GM23338 (cell line): ENCODE measurements around the gene TRPM3. TPM values are rescaled to one million over a fixed set of nuclear protein-coding genes. Genes with fewer than 3 reads are reported as not detected.

Experiments used
- ATAC-seq: fragments of 200-7000 bp; cut with Tn5 transposase; 3 replicates; pipeline ENCODE4 v1.9.1; 2020
- DNase-seq: peaks from one replicate; pipeline ENCODE4 v3.0.0-alpha.2; 2015; ENCODE audit warnings: low spot score
- H2AFZ ChIP-seq: fragments of 200-600 bp; sonication (generic); 2 replicates; pipeline ENCODE4 v1.8.0; 2016; ENCODE audit warnings: antibody characterized with exemption, mild to moderate bottlenecking, moderate library complexity
- H3F3A ChIP-seq: fragments of 200-600 bp; sonication (generic); replicated peaks from 2 replicates; pipeline ENCODE4 v1.8.0; 2017; ENCODE audit warnings: antibody characterized with exemption, mixed run types, low read depth
- H3K27ac ChIP-seq: fragments of 200-600 bp; sonication (generic); 2 replicates; pipeline ENCODE4 v1.6.1; 2016; ENCODE audit warnings: low read depth
- H3K27me3 ChIP-seq: fragments of 200-600 bp; sonication (generic); 2 replicates; pipeline ENCODE4 v1.8.0; 2016; ENCODE audit warnings: mild to moderate bottlenecking, mixed run types, moderate library complexity; ENCODE audit not compliant: insufficient read depth
- H3K36me3 ChIP-seq: fragments of 200-600 bp; sonication (generic); 2 replicates; pipeline ENCODE4 v1.8.0; 2016; ENCODE audit warnings: mild to moderate bottlenecking; ENCODE audit not compliant: insufficient read depth
- H3K4me1 ChIP-seq: fragments of 200-600 bp; sonication (generic); 2 replicates; pipeline ENCODE4 v1.8.0; 2016; ENCODE audit warnings: mild to moderate bottlenecking, moderate library complexity; ENCODE audit not compliant: insufficient read depth
- H3K4me2 ChIP-seq: fragments of 200-600 bp; sonication (generic); 2 replicates; pipeline ENCODE4 v1.7.1; 2017; ENCODE audit warnings: mixed run types
- H3K4me3 ChIP-seq: fragments of 200-600 bp; sonication (generic); 2 replicates; pipeline ENCODE4 v1.6.1; 2016; ENCODE audit warnings: mixed run types
- H3K79me2 ChIP-seq: fragments of 200-600 bp; sonication (generic); replicated peaks from 2 replicates; pipeline ENCODE4 v1.8.0; 2017; ENCODE audit warnings: mild to moderate bottlenecking; ENCODE audit not compliant: insufficient read depth
- H3K9me2 ChIP-seq: fragments of 200-600 bp; sonication (generic); 2 replicates; pipeline ENCODE4 v1.8.0; 2017; ENCODE audit not compliant: insufficient read depth
- H4K20me1 ChIP-seq: fragments of 200-600 bp; sonication (generic); replicated peaks from 2 replicates; pipeline ENCODE4 v1.8.0; 2017; ENCODE audit warnings: mild to moderate bottlenecking; ENCODE audit not compliant: insufficient read depth
- H3K27ac Mint-ChIP-seq: 2 replicates; pipeline ENCODE4 v1.8.0; 2020; ENCODE audit warnings: inconsistent platforms, mild to moderate bottlenecking, moderate library complexity, mixed read lengths
- H3K27me3 Mint-ChIP-seq: 3 replicates; pipeline ENCODE4 v1.8.0; 2022; ENCODE audit warnings: low read depth, mild to moderate bottlenecking, moderate library complexity, mixed read lengths, inconsistent platforms; ENCODE audit not compliant: insufficient read depth, poor library complexity
- H3K36me3 Mint-ChIP-seq: 3 replicates; pipeline ENCODE4 v1.8.0; 2021; ENCODE audit warnings: low read depth, mild to moderate bottlenecking, inconsistent platforms, moderate library complexity, mixed read lengths
- H3K4me1 Mint-ChIP-seq: 3 replicates; pipeline ENCODE4 v1.8.0; 2020; ENCODE audit warnings: mild to moderate bottlenecking, inconsistent platforms, mixed read lengths
- H3K4me3 Mint-ChIP-seq: 3 replicates; pipeline ENCODE4 v1.8.0; 2021; ENCODE audit warnings: moderate library complexity, mild to moderate bottlenecking, inconsistent platforms, mixed read lengths
- H3K9me3 Mint-ChIP-seq: 3 replicates; pipeline ENCODE4 v1.8.0; 2020; ENCODE audit warnings: moderate library complexity, mild to moderate bottlenecking, inconsistent platforms, mixed read lengths
- CREB1 ChIP-seq: fragments of 250-450 bp; sonication (Bioruptor Pico); IDR thresholded peaks from 2 replicates; pipeline ENCODE4 v1.5.0; 2020; ENCODE audit warnings: low read depth, mild to moderate bottlenecking, moderate library complexity
- CTCF ChIP-seq, 2 experiments: fragments of 200-600 bp in 1 of 2; sonication (generic) in 1 of 2; conservative IDR thresholded peaks; 2 replicates each; pipeline versions ENCODE4 v1.5.1 to v1.6.1; 2016 to 2017; ENCODE audit warnings: antibody characterized with exemption in 2 of 2, low read depth in 2 of 2, mild to moderate bottlenecking in 2 of 2, moderate library complexity in 1 of 2
- EZH2 ChIP-seq: fragments of 200-600 bp; sonication (generic); IDR thresholded peaks from one replicate; pipeline ENCODE4 v1.8.0; 2017; ENCODE audit warnings: antibody characterized with exemption, mild to moderate bottlenecking, low read depth; ENCODE audit not compliant: unreplicated experiment
- JUNB ChIP-seq: IDR thresholded peaks from one replicate; pipeline ENCODE4 v1.6.1; 2016; ENCODE audit warnings: antibody characterized with exemption; ENCODE audit not compliant: unreplicated experiment
- NANOG ChIP-seq: IDR thresholded peaks from 2 replicates; pipeline ENCODE4 v1.6.1; 2016; ENCODE audit warnings: antibody characterized with exemption, borderline replicate concordance
- POLR2AphosphoS5 ChIP-seq: IDR thresholded peaks from 2 replicates; pipeline ENCODE4 v1.6.1; 2016; ENCODE audit warnings: antibody characterized with exemption, low read depth
- REST ChIP-seq: IDR thresholded peaks from one replicate; pipeline ENCODE4 v1.6.1; 2018; ENCODE audit warnings: antibody characterized with exemption; ENCODE audit not compliant: unreplicated experiment
- STAT1 ChIP-seq: IDR thresholded peaks from one replicate; pipeline ENCODE4 v1.6.1; 2016; ENCODE audit warnings: antibody characterized with exemption; ENCODE audit not compliant: unreplicated experiment
- polyA plus RNA-seq: library from polyadenylated mRNA; unstranded; fragments of >200 nt; fragmentation: Nextera tagmentation; extraction: Ambion mirVana; gene quantifications from 2 replicates; pipeline ENCODE4 v1.2.1, GENCODE V29; 2016
- total RNA-seq: library from RNA; depleted of rRNA; stranded (reverse); fragments of >200 nt; shearing (Covaris generic); gene quantifications from 2 replicates; pipeline ENCODE4 v1.2.3, GENCODE V29; 2014

The TRPM3 gene
- total and polyA plus RNA-seq, 2 experiments from 2014 or later, result 2.8 to 8.2 TPM

- Mint-ChIP-seq H3K27ac (no peak overlapping the region), H3K36me3 (peaks cover 6% of the 10 kb centered on the region; the same call in 2 of the 3 replicates)
- no peaks in the 10 kb centered on the region for H3K36me3 ChIP-seq
Measured at GRCh38 chr9:70614786-70615463, 506.5 kb downstream of the TRPM3 start.

More at GRCh38 chr9:70614786-70615463, 506.5 kb downstream of the TRPM3 start:
- Histone ChIP-seq H3F3A (no peaks in the 10 kb centered on the region), H3K9me2 (0 out of 2 replicates have a peak, but pooled peaks cover 7% of the 10 kb centered on the region), H3K4me3 (no peak overlapping the region), H3K4me1 (0 out of 2 replicates have a peak, but pooled peaks cover 6% of the 10 kb centered on the region), H3K4me2 (no peak overlapping the region), H3K79me2 (no peaks in the 10 kb centered on the region), H3K27ac (no peak overlapping the region), H2AFZ (no peak overlapping the region), H4K20me1 (no peaks in the 10 kb centered on the region), H3K27me3 (no peaks in the 10 kb centered on the region)
- Mint-ChIP-seq H3K4me3 (no peak overlapping the region), H3K27me3 (peaks cover under 1% of the 10 kb centered on the region), H3K4me1 (peaks cover 4% of the 10 kb centered on the region; the same call in 2 of the 3 replicates), H3K9me3 (peaks cover under 1% of the 10 kb centered on the region; the same call in 1 of the 3 replicates)
- no peak for TF ChIP-seq REST
- TF ChIP-seq NANOG, result no peak
- TF ChIP-seq CREB1 (CRISPR knock-in tag), result no peak
- TF ChIP-seq POLR2AphosphoS5, result no peak
- TF ChIP-seq EZH2, result no peak
- no peak for TF ChIP-seq CTCF (conservative IDR thresholded peaks at IDR 0.05; ENCODE audit: low read depth in 2 of 2)
- no peak for TF ChIP-seq JUNB
- no peak for TF ChIP-seq STAT1
- no peak for DNase-seq
- ATAC-seq, result no peak
